MM.1S (cell line): ENCODE data around the gene TMEM132D.

ENCODE experiments used
- CTCF ChIP-seq: fragments of 300-600 bp; sonication (generic); IDR thresholded peaks from 2 replicates; pipeline ENCODE4 v1.5.1; 2016; ENCODE audit warnings: antibody characterized with exemption, low read length, mixed read lengths
- EZH2 ChIP-seq: fragments of 300-600 bp; sonication (generic); optimal IDR thresholded peaks from 2 replicates; pipeline ENCODE3; 2017; ENCODE audit warnings: low read depth, mild to moderate bottlenecking, antibody characterized with exemption, low read length, mixed read lengths
- EZH2phosphoT487 ChIP-seq: fragments of 300-600 bp; sonication (generic); IDR thresholded peaks from 2 replicates; pipeline ENCODE4 v1.6.1; 2018; ENCODE audit warnings: antibody characterized with exemption, low read length

- no peak for TF ChIP-seq CTCF
- no peak for TF ChIP-seq EZH2
- TF ChIP-seq EZH2phosphoT487: no peak
These were observed 443.9 kb downstream of the TMEM132D start for GRCh38 chr12:129459886-129460285.
